HCT116 (cell line): ENCODE data around the gene ZSCAN23. TPM values are rescaled to one million over a fixed set of nuclear protein-coding genes. Genes with fewer than 3 reads are reported as not detected.
A peak's percentile ranks its signal among the peaks of the same experiment; 100 is the strongest.

Source experiments
- ATAC-seq: fragments of 200-7000 bp; cut with Tn5 transposase; 2 replicates; pipeline ENCODE4 v1.9.1; 2020; ENCODE audit warnings: mild to moderate bottlenecking, moderate library complexity
- BruUV-seq: library from RNA; stranded (reverse); fragments of 400-500 nt; replicated peaks from 2 replicates; lab custom pipeline; 2021; lab: Mats Ljungman, UMichigan
- CTCF ChIA-PET: fragments of 300-600 bp; sonication (Branson Sonifier 250); formaldehyde crosslinking; loops from one replicate; lab custom pipeline; 2021; ENCODE audit warnings: antibody characterized with exemption; lab: Charles Lee
- POLR2A ChIA-PET: fragments of 300-600, 350-600 bp; sonication (Branson Sonifier 250); formaldehyde crosslinking; loops from one replicate; lab custom pipeline; 2021; ENCODE audit warnings: antibody characterized with exemption; lab: Charles Lee
- RAD21 ChIA-PET, 2 experiments: fragments of 300-600 bp; sonication (Branson Sonifier 250); formaldehyde crosslinking; loops; one replicate each; lab custom pipeline; 2023; ENCODE audit warnings: low total read pairs in 2 of 2; ENCODE audit not compliant: uncharacterized antibody in 2 of 2, unreplicated experiment in 2 of 2, low non-redundant PET in 1 of 2; lab: Charles Lee
- DNase-seq: peaks from one replicate; pipeline ENCODE4 v3.0.0-alpha.2; 2010; ENCODE audit warnings: low read depth, low spot score
- H2AFZ ChIP-seq: fragments of 200-600 bp; shearing (Covaris generic), sonication (generic); 2 replicates; pipeline ENCODE4 v1.6.1; 2017; ENCODE audit warnings: low read depth, mixed run types, mixed read lengths, antibody characterized with exemption, low read length; ENCODE audit not compliant: poor library complexity, severe bottlenecking
- H3K27ac ChIP-seq: 2 replicates; pipeline ENCODE4 v1.5.1; 2012; ENCODE audit warnings: low read depth, low read length
- H3K27me3 ChIP-seq: fragments of 200-600 bp; sonication (generic); 2 replicates; pipeline ENCODE4 v1.6.1; 2016; ENCODE audit warnings: mixed run types, low read length, mixed read lengths; ENCODE audit not compliant: insufficient read depth
- H3K36me3 ChIP-seq, 2 experiments: fragments of 200-500 bp in 1 of 2; fragments of 200-600 bp in 1 of 2; sonication (Bioruptor generic) in 1 of 2; sonication (generic) in 1 of 2; 2 replicates each; pipeline versions ENCODE4 v1.5.1 to v1.6.1; 2014 to 2016; ENCODE audit warnings: low read length in 2 of 2, inconsistent platforms in 1 of 2, mixed read lengths in 1 of 2, mixed run types in 1 of 2; ENCODE audit not compliant: insufficient read depth in 2 of 2, control insufficient read depth in 1 of 2
- H3K4me1 ChIP-seq, 2 experiments: fragments of 200-600 bp in 1 of 2; sonication (generic) in 1 of 2; 2 replicates each; pipeline versions ENCODE4 v1.5.1 to v1.6.1; 2012 to 2017; ENCODE audit warnings: low read length in 2 of 2, inconsistent platforms in 1 of 2, mild to moderate bottlenecking in 1 of 2, mixed read lengths in 1 of 2, mixed run types in 1 of 2, moderate library complexity in 1 of 2; ENCODE audit not compliant: insufficient read depth in 2 of 2, control insufficient read depth in 1 of 2
- H3K4me2 ChIP-seq: fragments of 200-600 bp; sonication (generic); 2 replicates; pipeline ENCODE4 v1.6.1; 2017; ENCODE audit warnings: mixed run types, low read length, mixed read lengths
- H3K4me3 ChIP-seq, 2 experiments: fragments of 200-600 bp in 1 of 2; sonication (generic) in 1 of 2; replicated peaks in 1 of 2; 2 replicates each; pipeline ENCODE4 v1.5.1; 2011 to 2016; ENCODE audit warnings: low read length in 2 of 2, control low read depth in 1 of 2, low read depth in 1 of 2, mild to moderate bottlenecking in 1 of 2, mixed read lengths in 1 of 2, mixed run types in 1 of 2
- H3K79me2 ChIP-seq: fragments of 200-600 bp; sonication (generic); 2 replicates; pipeline ENCODE4 v1.6.1; 2017; ENCODE audit warnings: mild to moderate bottlenecking, mixed run types, low read length, moderate library complexity, mixed read lengths; ENCODE audit not compliant: insufficient read depth
- H3K9ac ChIP-seq: fragments of 200-600 bp; sonication (generic); 2 replicates; pipeline ENCODE4 v1.6.1; 2016; ENCODE audit warnings: low read length, mixed read lengths
- H3K9me2 ChIP-seq: fragments of 200-600 bp; sonication (generic), shearing (Covaris generic); 2 replicates; pipeline ENCODE4 v1.6.1; 2017; ENCODE audit warnings: mixed run types, mild to moderate bottlenecking, moderate library complexity; ENCODE audit not compliant: insufficient read depth
- H3K9me3 ChIP-seq, 2 experiments: fragments of 200-500 bp in 1 of 2; fragments of 200-600 bp in 1 of 2; sonication (Bioruptor generic) in 1 of 2; sonication (generic) in 1 of 2; 2 replicates each; pipeline ENCODE4 v1.6.1; 2014 to 2017; ENCODE audit warnings: low read length in 2 of 2, mixed read lengths in 2 of 2, inconsistent platforms in 1 of 2, low read depth in 1 of 2, mild to moderate bottlenecking in 1 of 2, mixed run types in 1 of 2, moderate library complexity in 1 of 2; ENCODE audit not compliant: control insufficient read depth in 1 of 2, insufficient read depth in 1 of 2
- H4K20me1 ChIP-seq: fragments of 200-600 bp; sonication (generic), shearing (Covaris generic); 2 replicates; pipeline ENCODE4 v1.6.1; 2017; ENCODE audit warnings: mixed run types, mild to moderate bottlenecking, moderate library complexity; ENCODE audit not compliant: insufficient read depth
- EGR1 ChIP-seq: IDR thresholded peaks from 2 replicates; pipeline ENCODE4 v1.6.1; 2012; ENCODE audit warnings: low read depth
- RAD21 ChIP-seq: IDR thresholded peaks from 2 replicates; pipeline ENCODE4 v1.6.1; 2012; ENCODE audit warnings: low read depth, mild to moderate bottlenecking
- SP1 ChIP-seq: IDR thresholded peaks from 2 replicates; pipeline ENCODE4 v1.6.1; 2012; ENCODE audit warnings: low read depth
- intact Hi-C: fragments of 100-400 bp; cut with micrococcal nuclease; formaldehyde crosslinking; loops from 2 replicates; pipeline ENCODE4 v1.10.0; 2022
- total RNA-seq: library from RNA; stranded (reverse); gene quantifications from one replicate; pipeline ENCODE4 v1.2.1, GENCODE V29; 2021; ENCODE audit not compliant: unreplicated experiment
- TF ChIP-seq, protein P1 (sequence below), 3 experiments: fragments of 200-600 bp in 1 of 3; sonication (generic) in 1 of 3; IDR thresholded peaks in 2 of 3; conservative IDR thresholded peaks in 1 of 3; 2 replicates each; pipeline ENCODE4 v1.5.1; 2012 to 2017; ENCODE audit warnings: low read depth in 2 of 3, low read length in 2 of 3, antibody characterized with exemption in 1 of 3, borderline replicate concordance in 1 of 3, control low read depth in 1 of 3, mild to moderate bottlenecking in 1 of 3, mixed read lengths in 1 of 3, mixed run types in 1 of 3, moderate library complexity in 1 of 3; ENCODE audit not compliant: insufficient read depth in 1 of 3
- TF ChIP-seq, protein P2 (sequence below): IDR thresholded peaks from 2 replicates; pipeline ENCODE4 v1.6.1; 2012; ENCODE audit warnings: low read depth

ZSCAN23 gene
- total RNA-seq, 1 experiment from 2014 or later, result not detected

DNA sequence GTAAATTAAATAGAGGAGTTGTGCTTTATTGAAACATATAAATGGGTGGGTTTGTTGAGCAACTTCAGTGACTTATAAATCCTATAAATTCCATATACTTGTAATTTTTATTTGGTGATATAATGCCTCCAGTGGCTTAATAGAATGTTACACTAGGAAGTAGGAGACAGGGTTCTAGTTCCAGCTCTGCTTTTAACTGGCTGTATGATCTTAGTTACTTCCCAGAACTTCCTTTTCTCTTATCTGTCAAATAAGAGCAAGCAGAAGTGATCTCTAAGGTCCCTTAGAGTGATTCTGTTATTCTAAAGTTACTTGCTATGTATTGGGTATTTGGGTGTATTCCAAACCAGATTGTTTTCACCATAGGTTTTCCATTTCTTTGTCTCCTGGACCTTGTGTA, 10.2 kb downstream of the ZSCAN23 start:
- no peaks in the 10 kb centered on the region for H3K36me3 ChIP-seq
- ChIA-PET RAD21 (no interaction called here), CTCF (interaction anchor here (0.6 to 1.5 kb wide), 2 partner anchors 61 to 77 kb away, joined by 4 to 7 read pairs; no protein-coding TSS in a partner anchor), POLR2A (interaction anchor here (1.0 kb wide), 1 partner anchor 50 kb away, joined by 3 read pairs; no protein-coding TSS in a partner anchor)
- no peaks in the 10 kb centered on the region for H3K9me2 ChIP-seq
- no peaks in the 10 kb centered on the region for H3K9me3 ChIP-seq
- DNase-seq (no peak), ATAC-seq (no peak)
- no peaks in the 10 kb centered on the region for H3K27me3 ChIP-seq
- no peaks in the 10 kb centered on the region for H4K20me1 ChIP-seq
- H3K4me1 ChIP-seq, result no peaks in the 10 kb centered on the region
- H3K4me2 ChIP-seq, result no peak overlapping the region
- H3K79me2 ChIP-seq, result no peaks in the 10 kb centered on the region
- no peak overlapping the region for H3K27ac ChIP-seq
- no peak overlapping the region for H3K9ac ChIP-seq
- peak overlapping the region; percentile 0 for H2AFZ ChIP-seq
- H3K4me3 ChIP-seq, result no peak overlapping the region
- peak; percentile 12; the same call in 1 of the 2 replicates for TF ChIP-seq EGR1
- peak; percentile 31; the same call in 1 of the 2 replicates for TF ChIP-seq RAD21
- no peak for TF ChIP-seq SP1
- TF ChIP-seq, protein P1, sequence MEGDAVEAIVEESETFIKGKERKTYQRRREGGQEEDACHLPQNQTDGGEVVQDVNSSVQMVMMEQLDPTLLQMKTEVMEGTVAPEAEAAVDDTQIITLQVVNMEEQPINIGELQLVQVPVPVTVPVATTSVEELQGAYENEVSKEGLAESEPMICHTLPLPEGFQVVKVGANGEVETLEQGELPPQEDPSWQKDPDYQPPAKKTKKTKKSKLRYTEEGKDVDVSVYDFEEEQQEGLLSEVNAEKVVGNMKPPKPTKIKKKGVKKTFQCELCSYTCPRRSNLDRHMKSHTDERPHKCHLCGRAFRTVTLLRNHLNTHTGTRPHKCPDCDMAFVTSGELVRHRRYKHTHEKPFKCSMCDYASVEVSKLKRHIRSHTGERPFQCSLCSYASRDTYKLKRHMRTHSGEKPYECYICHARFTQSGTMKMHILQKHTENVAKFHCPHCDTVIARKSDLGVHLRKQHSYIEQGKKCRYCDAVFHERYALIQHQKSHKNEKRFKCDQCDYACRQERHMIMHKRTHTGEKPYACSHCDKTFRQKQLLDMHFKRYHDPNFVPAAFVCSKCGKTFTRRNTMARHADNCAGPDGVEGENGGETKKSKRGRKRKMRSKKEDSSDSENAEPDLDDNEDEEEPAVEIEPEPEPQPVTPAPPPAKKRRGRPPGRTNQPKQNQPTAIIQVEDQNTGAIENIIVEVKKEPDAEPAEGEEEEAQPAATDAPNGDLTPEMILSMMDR (IDR thresholded peaks at IDR 0.05 in 2 of 3, conservative IDR thresholded peaks at IDR 0.05 in 1 of 3; ENCODE audit: borderline replicate concordance in 1 of 3, insufficient read depth in 1 of 3, low read depth in 2 of 3, low read length in 2 of 3), result peak in 2 of 3 experiments; percentile 15 to 30; a peak in 1 of 6 replicates
- TF ChIP-seq, protein P2, sequence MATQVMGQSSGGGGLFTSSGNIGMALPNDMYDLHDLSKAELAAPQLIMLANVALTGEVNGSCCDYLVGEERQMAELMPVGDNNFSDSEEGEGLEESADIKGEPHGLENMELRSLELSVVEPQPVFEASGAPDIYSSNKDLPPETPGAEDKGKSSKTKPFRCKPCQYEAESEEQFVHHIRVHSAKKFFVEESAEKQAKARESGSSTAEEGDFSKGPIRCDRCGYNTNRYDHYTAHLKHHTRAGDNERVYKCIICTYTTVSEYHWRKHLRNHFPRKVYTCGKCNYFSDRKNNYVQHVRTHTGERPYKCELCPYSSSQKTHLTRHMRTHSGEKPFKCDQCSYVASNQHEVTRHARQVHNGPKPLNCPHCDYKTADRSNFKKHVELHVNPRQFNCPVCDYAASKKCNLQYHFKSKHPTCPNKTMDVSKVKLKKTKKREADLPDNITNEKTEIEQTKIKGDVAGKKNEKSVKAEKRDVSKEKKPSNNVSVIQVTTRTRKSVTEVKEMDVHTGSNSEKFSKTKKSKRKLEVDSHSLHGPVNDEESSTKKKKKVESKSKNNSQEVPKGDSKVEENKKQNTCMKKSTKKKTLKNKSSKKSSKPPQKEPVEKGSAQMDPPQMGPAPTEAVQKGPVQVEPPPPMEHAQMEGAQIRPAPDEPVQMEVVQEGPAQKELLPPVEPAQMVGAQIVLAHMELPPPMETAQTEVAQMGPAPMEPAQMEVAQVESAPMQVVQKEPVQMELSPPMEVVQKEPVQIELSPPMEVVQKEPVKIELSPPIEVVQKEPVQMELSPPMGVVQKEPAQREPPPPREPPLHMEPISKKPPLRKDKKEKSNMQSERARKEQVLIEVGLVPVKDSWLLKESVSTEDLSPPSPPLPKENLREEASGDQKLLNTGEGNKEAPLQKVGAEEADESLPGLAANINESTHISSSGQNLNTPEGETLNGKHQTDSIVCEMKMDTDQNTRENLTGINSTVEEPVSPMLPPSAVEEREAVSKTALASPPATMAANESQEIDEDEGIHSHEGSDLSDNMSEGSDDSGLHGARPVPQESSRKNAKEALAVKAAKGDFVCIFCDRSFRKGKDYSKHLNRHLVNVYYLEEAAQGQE, result no peak
- TF ChIP-seq, all 23 proteins: peak for 3
- intact Hi-C loops, result no loop called here
- BruUV-seq, result no TSS peak
